ENCODE results near the gene ERBB4. TPM values are rescaled to one million over a fixed set of nuclear protein-coding genes. Genes with fewer than 3 reads are reported as not detected.

The ERBB4 gene
- total RNA-seq, 4 donors from 2014 or later: 0.26 to 13.3 (median 2.4) TPM

DNA sequence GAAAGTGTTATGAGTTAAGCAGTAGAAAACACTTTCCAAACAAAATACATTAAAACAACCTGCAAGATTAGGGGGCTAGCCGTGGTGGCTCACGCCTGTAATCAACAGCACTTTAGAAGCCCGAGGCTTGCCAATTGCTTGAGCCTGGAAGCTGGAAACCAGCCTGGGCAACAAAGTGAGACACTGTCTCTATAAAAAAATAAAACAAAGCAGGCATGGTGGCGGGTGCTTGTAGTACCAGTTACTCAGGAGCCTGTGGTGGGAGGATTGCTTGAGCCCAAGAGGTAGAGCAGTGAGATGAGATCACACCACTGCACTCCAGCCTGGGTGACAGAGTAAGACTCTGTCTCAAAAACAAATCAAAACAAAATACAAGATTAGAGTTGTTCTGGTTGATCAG, 208.3 kb downstream of the ERBB4 start:
- TF ChIP-seq, protein P1, sequence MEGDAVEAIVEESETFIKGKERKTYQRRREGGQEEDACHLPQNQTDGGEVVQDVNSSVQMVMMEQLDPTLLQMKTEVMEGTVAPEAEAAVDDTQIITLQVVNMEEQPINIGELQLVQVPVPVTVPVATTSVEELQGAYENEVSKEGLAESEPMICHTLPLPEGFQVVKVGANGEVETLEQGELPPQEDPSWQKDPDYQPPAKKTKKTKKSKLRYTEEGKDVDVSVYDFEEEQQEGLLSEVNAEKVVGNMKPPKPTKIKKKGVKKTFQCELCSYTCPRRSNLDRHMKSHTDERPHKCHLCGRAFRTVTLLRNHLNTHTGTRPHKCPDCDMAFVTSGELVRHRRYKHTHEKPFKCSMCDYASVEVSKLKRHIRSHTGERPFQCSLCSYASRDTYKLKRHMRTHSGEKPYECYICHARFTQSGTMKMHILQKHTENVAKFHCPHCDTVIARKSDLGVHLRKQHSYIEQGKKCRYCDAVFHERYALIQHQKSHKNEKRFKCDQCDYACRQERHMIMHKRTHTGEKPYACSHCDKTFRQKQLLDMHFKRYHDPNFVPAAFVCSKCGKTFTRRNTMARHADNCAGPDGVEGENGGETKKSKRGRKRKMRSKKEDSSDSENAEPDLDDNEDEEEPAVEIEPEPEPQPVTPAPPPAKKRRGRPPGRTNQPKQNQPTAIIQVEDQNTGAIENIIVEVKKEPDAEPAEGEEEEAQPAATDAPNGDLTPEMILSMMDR (IDR thresholded peaks at IDR 0.05): no peak
- TF ChIP-seq POLR2A (IDR thresholded peaks at IDR 0.05): no peak

DNA sequence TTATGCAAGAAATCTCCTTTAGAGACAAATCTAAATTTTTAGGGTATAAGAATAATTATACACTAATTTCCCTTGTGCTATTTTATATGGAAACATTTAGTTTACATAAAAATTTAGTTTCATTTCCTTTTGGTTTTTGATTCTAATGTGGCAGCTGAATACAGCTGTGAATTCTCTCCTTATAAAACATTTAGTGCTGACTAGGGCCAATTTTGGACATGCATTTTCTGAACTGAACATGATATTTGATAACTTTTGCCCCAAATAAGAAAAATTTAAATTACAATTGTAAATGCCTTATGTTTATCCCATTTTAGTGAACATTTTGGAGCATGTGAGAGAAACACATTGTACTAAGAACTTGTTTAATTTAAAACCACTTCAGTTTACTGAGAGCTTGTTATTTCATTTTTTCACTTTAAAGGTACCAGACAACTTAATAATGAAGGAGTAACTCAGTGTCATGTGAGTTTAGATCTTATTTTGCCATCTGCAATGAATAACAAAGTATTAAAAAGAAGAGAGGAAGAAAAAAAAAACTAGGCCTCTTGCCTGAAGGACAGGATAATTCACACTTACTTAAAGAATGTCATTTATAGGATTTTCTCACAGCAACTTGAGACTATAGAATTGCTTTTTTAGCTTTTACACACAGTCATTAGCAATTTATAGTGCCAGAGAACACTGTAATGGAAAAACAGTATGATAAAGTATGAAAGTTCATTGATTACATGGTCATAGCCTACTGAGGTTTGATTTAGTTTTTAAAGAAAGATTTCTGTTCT, 209.7 kb downstream of the ERBB4 start:
- intact Hi-C loops (cut with DNase I; ENCODE audit: low total_unique reads): no loop called here

More for the DNA sequence above, 208.3 kb downstream of the ERBB4 start:
- no peaks in the 10 kb centered on the region for H3K9me3 ChIP-seq
- intact Hi-C loops (cut with DNase I; ENCODE audit: low total_unique reads): no loop called here
- no peak overlapping the region for H3K27ac ChIP-seq
- no peaks in the 10 kb centered on the region for H3K36me3 ChIP-seq
- H3K4me3 ChIP-seq: no peak overlapping the region
- H3K4me1 ChIP-seq: no peaks in the 10 kb centered on the region
- no peak for DNase-seq
- H3K27me3 ChIP-seq: no peaks in the 10 kb centered on the region

DNA sequence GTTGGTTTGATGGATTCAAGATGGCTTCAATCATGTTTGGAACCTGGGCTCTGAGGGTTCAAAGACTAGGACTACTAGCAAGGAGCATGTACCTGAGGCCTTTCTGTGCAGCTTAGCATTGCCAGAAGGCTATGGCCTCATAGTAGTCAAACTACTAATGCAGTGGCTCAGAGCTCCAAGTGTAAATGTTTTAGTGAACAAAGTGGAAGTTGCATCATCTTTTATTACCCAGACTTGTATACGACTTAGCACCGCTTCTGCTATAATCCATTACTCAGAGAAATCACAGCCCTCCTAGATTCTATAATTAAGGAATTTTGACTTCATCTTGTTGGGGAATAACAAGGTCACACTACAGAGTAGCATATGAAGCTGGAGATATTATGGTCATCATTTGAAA, 210.5 kb downstream of the ERBB4 start:
- Histone ChIP-seq H3K36me3 (no peaks in the 10 kb centered on the region), H3K9me3 (no peaks in the 10 kb centered on the region), H3K27me3 (no peaks in the 10 kb centered on the region), H3K27ac (no peak overlapping the region), H3K4me1 (no peaks in the 10 kb centered on the region), H3K4me3 (no peak overlapping the region)
- intact Hi-C loops (cut with DNase I; ENCODE audit: low total_unique reads): no loop called here
- TF ChIP-seq POLR2A (IDR thresholded peaks at IDR 0.05): no peak
- TF ChIP-seq, protein P1 (IDR thresholded peaks at IDR 0.05): no peak
- DNase-seq: no peak

More for the DNA sequence above, 209.7 kb downstream of the ERBB4 start:
- no peak for DNase-seq
- no peak overlapping the region for H3K4me3 ChIP-seq
- no peak for TF ChIP-seq POLR2A (IDR thresholded peaks at IDR 0.05)
- TF ChIP-seq, protein P1 (IDR thresholded peaks at IDR 0.05): no peak
- H3K27me3 ChIP-seq: no peaks in the 10 kb centered on the region
- no peaks in the 10 kb centered on the region for H3K36me3 ChIP-seq
- H3K27ac ChIP-seq: no peak overlapping the region
- no peaks in the 10 kb centered on the region for H3K9me3 ChIP-seq
- no peaks in the 10 kb centered on the region for H3K4me1 ChIP-seq

DNA sequence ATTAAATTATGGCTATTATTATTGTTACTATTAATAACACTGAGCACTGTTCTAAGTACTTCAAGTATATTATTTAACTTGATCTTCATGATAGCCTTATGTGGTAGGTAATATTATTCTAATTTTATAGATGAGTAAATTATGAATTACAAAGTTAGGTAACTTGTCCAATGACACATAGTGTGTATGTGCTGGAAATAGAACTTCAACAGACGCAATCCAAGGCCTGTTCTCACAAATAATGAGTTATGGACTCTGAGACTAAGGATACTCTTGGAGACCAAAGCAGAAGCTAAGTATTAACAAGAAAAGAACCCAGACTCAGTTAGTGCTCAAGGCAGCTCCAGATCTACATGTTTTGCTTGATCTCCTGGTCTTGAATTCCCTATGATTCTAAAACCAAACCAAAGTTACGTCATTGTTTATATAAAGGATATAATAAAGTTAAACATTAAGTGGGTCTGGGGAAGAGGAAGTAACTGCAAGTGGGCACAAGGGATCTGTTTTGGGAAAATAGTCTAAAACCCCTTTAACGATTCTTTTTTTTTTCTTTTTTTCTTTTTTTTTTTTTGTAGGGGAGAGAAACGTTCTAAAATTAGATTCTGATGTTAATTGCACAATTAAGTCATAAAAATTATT, 211.3 kb downstream of the ERBB4 start:
- no peaks in the 10 kb centered on the region for H3K4me1 ChIP-seq
- no peak for DNase-seq
- no peaks in the 10 kb centered on the region for H3K9me3 ChIP-seq
- no peaks in the 10 kb centered on the region for H3K36me3 ChIP-seq
- H3K27me3 ChIP-seq: no peaks in the 10 kb centered on the region
- H3K4me3 ChIP-seq: no peak overlapping the region
- intact Hi-C loops (cut with DNase I; ENCODE audit: low total_unique reads): no loop called here
- TF ChIP-seq POLR2A (IDR thresholded peaks at IDR 0.05): no peak
- TF ChIP-seq, protein P1 (IDR thresholded peaks at IDR 0.05): no peak
- H3K27ac ChIP-seq: no peak overlapping the region

DNA sequence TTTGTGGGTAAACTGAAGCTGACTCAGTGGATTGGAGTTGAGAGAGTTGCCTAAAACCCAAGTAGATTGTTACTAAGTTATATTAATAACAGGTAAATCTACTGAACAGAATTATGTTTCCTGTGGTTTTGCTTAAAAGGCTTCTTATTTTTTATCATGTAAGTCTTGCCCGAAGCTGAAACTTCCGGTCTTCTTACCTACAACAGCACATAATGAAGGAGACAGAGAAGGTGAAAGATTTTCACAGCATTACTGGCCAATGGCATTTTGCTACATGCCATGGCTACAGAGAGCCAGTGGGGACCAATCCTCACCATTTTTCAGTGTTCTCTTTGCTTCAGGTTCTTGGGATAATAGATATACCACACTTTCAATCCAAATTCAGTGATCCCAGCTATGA, 220.0 kb downstream of the ERBB4 start:
- H3K9me3 ChIP-seq: no peaks in the 10 kb centered on the region
- no peak for DNase-seq
- H3K4me3 ChIP-seq: no peak overlapping the region
- H3K27me3 ChIP-seq: no peaks in the 10 kb centered on the region
- intact Hi-C loops (cut with DNase I; ENCODE audit: low total_unique reads): no loop called here
- H3K27ac ChIP-seq: no peak overlapping the region
- TF ChIP-seq, protein P1 (IDR thresholded peaks at IDR 0.05): no peak
- TF ChIP-seq POLR2A (IDR thresholded peaks at IDR 0.05): no peak
- no peaks in the 10 kb centered on the region for H3K36me3 ChIP-seq
- H3K4me1 ChIP-seq: no peaks in the 10 kb centered on the region

All from uterus (tissue), 4 donors.